ENCODE measurements around the gene XRCC6. TPM values are rescaled to one million over a fixed set of nuclear protein-coding genes. Genes with fewer than 3 reads are reported as not detected.
"Not testable (repeated sequence)": the region's sequence is repeated elsewhere in the genome, so short reads cannot be mapped to it uniquely, and the experiment has no call there.

Gene XRCC6
- total RNA-seq, 4 donors from 2014 or later: 141 to 200 (median 178) TPM

DNA sequence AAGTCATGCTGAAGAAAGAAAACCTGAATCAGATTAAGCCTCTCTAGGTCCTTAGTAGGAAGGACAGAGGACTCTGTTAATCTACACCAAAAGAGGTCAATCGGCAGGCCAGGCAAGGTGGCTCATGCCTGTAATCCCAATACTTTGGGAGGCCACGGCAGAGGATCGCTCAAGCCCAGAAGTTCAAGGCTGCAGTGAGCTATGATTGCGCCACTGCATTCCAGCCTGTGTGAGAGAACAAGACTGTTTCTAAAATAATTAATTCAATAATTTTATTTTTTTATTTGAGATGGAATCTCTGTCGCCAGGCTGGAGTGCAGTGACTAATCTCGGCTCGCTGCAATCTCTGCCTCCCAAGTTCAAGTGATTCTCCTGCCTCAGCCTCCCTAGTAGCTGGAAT lies 4.5 kb downstream of the XRCC6 start:
- Histone ChIP-seq H3K4me1 (peaks cover 0 to 29% (median 11%) of the 10 kb centered on the region in 4 donors), H3K4me3 (no peak overlapping the region), H3K27me3 (no peaks in the 10 kb centered on the region), H3K27ac (no peak overlapping the region), H3K36me3 (peaks cover 0 to 77% (median 16%) of the 10 kb centered on the region in 3 donors), H3K9me3 (no peaks in the 10 kb centered on the region)
- 96 to 98% methylated on average over 7 of the region's 7 CpGs for WGBS, 2 donors
- TF ChIP-seq EP300 (IDR thresholded peaks at IDR 0.05): no peak
- TF ChIP-seq POLR2A (IDR thresholded peaks at IDR 0.05): no peak
- TF ChIP-seq, protein P1, sequence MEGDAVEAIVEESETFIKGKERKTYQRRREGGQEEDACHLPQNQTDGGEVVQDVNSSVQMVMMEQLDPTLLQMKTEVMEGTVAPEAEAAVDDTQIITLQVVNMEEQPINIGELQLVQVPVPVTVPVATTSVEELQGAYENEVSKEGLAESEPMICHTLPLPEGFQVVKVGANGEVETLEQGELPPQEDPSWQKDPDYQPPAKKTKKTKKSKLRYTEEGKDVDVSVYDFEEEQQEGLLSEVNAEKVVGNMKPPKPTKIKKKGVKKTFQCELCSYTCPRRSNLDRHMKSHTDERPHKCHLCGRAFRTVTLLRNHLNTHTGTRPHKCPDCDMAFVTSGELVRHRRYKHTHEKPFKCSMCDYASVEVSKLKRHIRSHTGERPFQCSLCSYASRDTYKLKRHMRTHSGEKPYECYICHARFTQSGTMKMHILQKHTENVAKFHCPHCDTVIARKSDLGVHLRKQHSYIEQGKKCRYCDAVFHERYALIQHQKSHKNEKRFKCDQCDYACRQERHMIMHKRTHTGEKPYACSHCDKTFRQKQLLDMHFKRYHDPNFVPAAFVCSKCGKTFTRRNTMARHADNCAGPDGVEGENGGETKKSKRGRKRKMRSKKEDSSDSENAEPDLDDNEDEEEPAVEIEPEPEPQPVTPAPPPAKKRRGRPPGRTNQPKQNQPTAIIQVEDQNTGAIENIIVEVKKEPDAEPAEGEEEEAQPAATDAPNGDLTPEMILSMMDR (IDR thresholded peaks at IDR 0.05): no peak
- DNase-seq (ENCODE audit: low spot score in 2 of 2): no peak

DNA sequence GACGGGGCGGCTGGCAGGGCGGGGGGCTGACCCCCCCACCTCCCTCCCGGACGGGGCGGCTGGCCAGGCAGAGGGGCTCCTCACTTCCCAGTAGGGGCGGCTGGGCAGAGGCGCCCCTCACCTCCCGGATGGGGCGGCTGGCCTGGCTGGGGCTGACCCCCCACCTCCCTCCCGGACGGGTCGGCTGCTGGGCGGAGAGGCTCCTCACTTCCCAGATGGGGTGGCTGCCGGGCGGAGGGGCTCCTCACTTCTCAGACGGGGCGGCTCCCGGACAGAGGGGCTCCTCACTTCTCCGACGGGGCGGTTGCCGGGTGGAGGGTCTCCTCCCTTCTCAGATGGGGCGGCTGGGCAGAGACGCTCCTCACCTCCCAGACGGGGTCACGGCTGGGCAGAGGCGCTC lies 10.0 kb downstream of the XRCC6 start:
- not testable (repeated sequence) for H3K9me3 ChIP-seq; H3K4me3 ChIP-seq; H3K4me1 ChIP-seq; DNase-seq (ENCODE audit: low spot score in 2 of 2); H3K27me3 ChIP-seq; H3K27ac ChIP-seq
- WGBS, 2 donors: 94% methylated on average over 6 of the region's 28 CpGs; no CpG with 5 or more reads in 1 of the 2 donors
- H3K36me3 ChIP-seq: peaks cover 0 to 98% (median 13%) of the 10 kb centered on the region in 3 donors

DNA sequence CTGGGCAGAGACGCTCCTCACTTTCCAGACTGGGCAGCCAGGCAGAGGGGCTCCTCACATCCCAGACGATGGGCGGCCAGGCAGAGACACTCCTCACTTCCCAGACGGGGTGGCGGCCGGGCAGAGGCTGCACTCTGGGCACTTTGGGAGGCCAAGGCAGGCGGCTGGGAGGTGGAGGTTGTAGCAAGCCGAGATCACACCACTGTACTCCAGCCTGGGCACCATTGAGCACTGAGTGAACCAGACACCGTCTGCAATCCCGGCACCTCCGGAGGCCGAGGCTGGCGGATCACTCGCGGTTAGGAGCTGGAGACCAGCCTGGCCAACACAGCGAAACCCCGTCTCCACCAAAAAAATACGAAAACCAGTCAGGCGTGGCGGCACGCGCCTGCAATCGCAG lies 10.5 kb downstream of the XRCC6 start:
- H3K27ac ChIP-seq; DNase-seq (ENCODE audit: low spot score in 2 of 2); H3K4me1 ChIP-seq; H3K4me3 ChIP-seq; H3K9me3 ChIP-seq; H3K27me3 ChIP-seq: not testable (repeated sequence)
- H3K36me3 ChIP-seq: peaks cover 0 to 98% (median 10%) of the 10 kb centered on the region in 3 donors
- 96 to 98% methylated on average over 13 to 15 of the region's 23 CpGs for WGBS, 2 donors

DNA sequence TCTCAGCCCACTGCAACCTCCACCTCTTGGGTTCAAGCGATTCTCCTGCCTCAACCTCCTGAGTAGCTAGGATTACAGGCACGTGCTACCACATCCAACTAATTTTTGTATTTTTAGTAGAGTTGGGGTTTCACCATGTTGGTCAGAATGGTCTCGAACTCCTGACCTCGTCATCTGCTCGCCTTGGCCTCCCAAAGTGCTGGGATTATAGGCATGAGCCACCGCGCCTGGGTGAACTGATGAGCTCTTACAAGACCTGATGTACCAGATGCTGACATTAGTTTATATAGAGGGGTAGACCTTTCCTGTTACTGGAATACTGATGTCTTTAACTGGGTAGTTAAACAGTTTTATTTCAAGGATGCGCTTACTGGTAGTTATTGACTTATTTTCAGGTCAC lies 13.5 kb downstream of the XRCC6 start:
- not testable (repeated sequence) for H3K4me3 ChIP-seq; H3K27ac ChIP-seq; H3K9me3 ChIP-seq; H3K4me1 ChIP-seq; DNase-seq (ENCODE audit: low spot score in 2 of 2); H3K27me3 ChIP-seq
- peaks cover 0 to 98% (median 16%) of the 10 kb centered on the region in 3 donors for H3K36me3 ChIP-seq
- WGBS, 2 donors: 94 to 96% methylated on average over 8 of the region's 8 CpGs

DNA sequence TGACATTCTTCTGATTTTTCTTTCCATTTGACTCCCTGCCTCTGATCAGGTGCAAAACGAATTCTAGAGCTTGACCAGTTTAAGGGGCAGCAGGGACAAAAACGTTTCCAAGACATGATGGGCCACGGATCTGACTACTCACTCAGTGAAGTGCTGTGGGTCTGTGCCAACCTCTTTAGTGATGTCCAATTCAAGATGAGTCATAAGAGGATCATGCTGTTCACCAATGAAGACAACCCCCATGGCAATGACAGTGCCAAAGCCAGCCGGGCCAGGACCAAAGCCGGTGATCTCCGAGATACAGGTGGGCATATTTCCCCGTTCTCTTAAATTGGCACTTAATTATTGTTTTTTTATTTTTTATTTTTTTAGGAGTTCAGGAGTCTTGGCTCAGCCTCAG lies 15.4 kb downstream of the XRCC6 start:
- no peak overlapping the region for H3K27ac ChIP-seq
- 73 to 74% methylated on average over 7 of the region's 7 CpGs for WGBS, 2 donors
- H3K4me1 ChIP-seq: no peaks in the 10 kb centered on the region
- H3K36me3 ChIP-seq: peaks cover 0 to 100% (median 16%) of the 10 kb centered on the region in 3 donors
- TF ChIP-seq POLR2A (IDR thresholded peaks at IDR 0.05) (no peak), EP300 (IDR thresholded peaks at IDR 0.05) (no peak)
- TF ChIP-seq, protein P1 (IDR thresholded peaks at IDR 0.05): no peak
- no peak for DNase-seq (ENCODE audit: low spot score in 2 of 2)
- H3K9me3 ChIP-seq: no peaks in the 10 kb centered on the region
- H3K4me3 ChIP-seq: no peak overlapping the region
- no peaks in the 10 kb centered on the region for H3K27me3 ChIP-seq

DNA sequence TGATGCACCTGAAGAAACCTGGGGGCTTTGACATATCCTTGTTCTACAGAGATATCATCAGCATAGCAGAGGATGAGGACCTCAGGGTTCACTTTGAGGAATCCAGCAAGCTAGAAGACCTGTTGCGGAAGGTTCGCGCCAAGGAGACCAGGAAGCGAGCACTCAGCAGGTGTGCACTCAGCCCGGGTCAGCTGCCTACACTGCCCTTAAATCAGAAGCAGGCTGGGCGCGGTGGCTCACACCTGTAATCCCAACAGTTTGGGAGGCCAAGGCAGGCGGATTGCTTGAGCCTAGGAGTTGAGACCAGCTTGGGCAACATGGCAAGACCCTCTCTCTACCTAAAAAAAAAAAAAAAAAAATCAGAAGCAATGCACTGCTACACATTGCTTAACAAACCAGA lies 16.5 kb downstream of the XRCC6 start:
- 98% methylated on average over 8 of the region's 8 CpGs for WGBS, 2 donors
- not testable (repeated sequence) for H3K27ac ChIP-seq; DNase-seq (ENCODE audit: low spot score in 2 of 2); H3K9me3 ChIP-seq; H3K4me1 ChIP-seq; H3K27me3 ChIP-seq; H3K4me3 ChIP-seq
- H3K36me3 ChIP-seq: peaks cover 0 to 100% (median 24%) of the 10 kb centered on the region in 3 donors

DNA sequence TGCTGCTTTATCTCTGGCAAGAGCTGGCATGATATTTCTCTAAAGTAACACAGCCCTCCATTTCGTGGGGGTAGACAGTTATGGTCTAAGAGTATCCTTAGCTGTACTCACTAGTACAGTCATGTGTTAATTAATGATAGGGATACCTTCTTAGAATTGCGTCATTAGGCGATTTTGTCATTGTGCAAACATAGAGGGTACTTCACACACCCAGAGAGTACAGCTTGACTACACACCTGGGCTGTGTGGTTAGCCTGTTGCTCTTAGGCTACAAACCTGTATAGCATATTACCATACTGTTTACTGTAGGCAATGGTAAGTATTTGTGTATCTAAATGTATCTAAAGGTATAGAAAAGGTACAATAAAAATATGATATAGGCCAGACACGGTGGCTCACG lies 17.0 kb downstream of the XRCC6 start:
- no peaks in the 10 kb centered on the region for H3K4me1 ChIP-seq
- no peak overlapping the region for H3K27ac ChIP-seq
- H3K36me3 ChIP-seq: peaks cover 0 to 100% (median 24%) of the 10 kb centered on the region in 3 donors
- no peaks in the 10 kb centered on the region for H3K9me3 ChIP-seq
- 93 to 97% methylated on average over 5 of the region's 5 CpGs for WGBS, 2 donors
- no peak for DNase-seq (ENCODE audit: low spot score in 2 of 2)
- H3K4me3 ChIP-seq: no peak overlapping the region
- H3K27me3 ChIP-seq: no peaks in the 10 kb centered on the region
- TF ChIP-seq EP300 (IDR thresholded peaks at IDR 0.05) (no peak), POLR2A (IDR thresholded peaks at IDR 0.05) (no peak)
- TF ChIP-seq, protein P1 (IDR thresholded peaks at IDR 0.05): no peak
